Kidney (tissue), 14 donors: ENCODE results near the gene NT5C. TPM values are rescaled to one million over a fixed set of nuclear protein-coding genes. Genes with fewer than 3 reads are reported as not detected.
A peak's percentile ranks its signal among the peaks of the same experiment; 100 is the strongest.

Experiments
- DNase-seq, 5 donors: peaks; one replicate each; pipeline ENCODE4 v3.0.0-alpha.2; 2013 to 2020
- FAIRE-seq: peaks from 2 replicates; lab custom pipeline; 2012; peaks lifted over from hg19 to GRCh38; lab: Jason Lieb, UNC
- H3K27ac ChIP-seq, 2 donors: one replicate each; pipeline ENCODE4 v1.7.0; 2013; ENCODE audit warnings: low read depth in 2 of 2, low read length in 2 of 2, inconsistent platforms in 1 of 2
- H3K27me3 ChIP-seq: one replicate; pipeline ENCODE4 v1.7.1; 2013; ENCODE audit warnings: low read length, inconsistent platforms; ENCODE audit not compliant: control insufficient read depth, insufficient read depth
- H3K36me3 ChIP-seq, 3 donors: one replicate each; pipeline versions ENCODE4 v1.7.0 to v1.7.1; 2013; ENCODE audit warnings: low read length in 3 of 3, control low read depth in 1 of 3, inconsistent platforms in 1 of 3; ENCODE audit not compliant: insufficient read depth in 3 of 3, control insufficient read depth in 2 of 3
- H3K4me1 ChIP-seq, 3 donors: one replicate each; pipeline versions ENCODE4 v1.7.0 to v1.7.1; 2013; ENCODE audit warnings: low read length in 3 of 3, inconsistent platforms in 1 of 3, low read depth in 1 of 3; ENCODE audit not compliant: control insufficient read depth in 2 of 3, insufficient read depth in 2 of 3
- H3K4me3 ChIP-seq, 3 donors: one replicate each; pipeline versions ENCODE4 v1.7.0 to v1.8.1; 2013; ENCODE audit warnings: low read length in 3 of 3, control low read depth in 1 of 3, inconsistent platforms in 1 of 3
- H3K9ac ChIP-seq, 3 donors: one replicate each; pipeline versions ENCODE4 v1.7.0 to v1.7.1; 2013; ENCODE audit warnings: low read length in 3 of 3, control low read depth in 1 of 3, inconsistent platforms in 1 of 3
- H3K9me3 ChIP-seq, 3 donors: one replicate each; pipeline versions ENCODE4 v1.7.0 to v1.7.1; 2013; ENCODE audit warnings: low read length in 3 of 3, control low read depth in 1 of 3, inconsistent platforms in 1 of 3; ENCODE audit not compliant: control insufficient read depth in 2 of 3, insufficient read depth in 1 of 3
- intact Hi-C: fragments of 100-400 bp; cut with DNase I; formaldehyde crosslinking; loops from one replicate; pipeline ENCODE4 v1.11.1; 2022
- polyA plus RNA-seq: library from polyadenylated mRNA; stranded (reverse); fragments of 350-450 nt; fragmentation: Illumina TruSeq; extraction: RNeasy Lipid Tissue Mini Kit (QIAGEN cat#74804); gene quantifications from one replicate; pipeline ENCODE4 v1.2.3, GENCODE V29; 2014; ENCODE audit warnings: low read depth, low replicate concordance; ENCODE audit not compliant: insufficient read depth
- total RNA-seq: library from RNA; stranded (reverse); fragmentation: NEBNext Ultra II Directional; extraction: Animal tissue kit (Norgen Biotek cat#: 25700); gene quantifications from one replicate; pipeline ENCODE4 v1.2.1, GENCODE V29; 2021
- TF ChIP-seq, protein P1 (sequence below): IDR thresholded peaks from 3 replicates; pipeline ENCODE4 v1.5.1; 2012; ENCODE audit warnings: mild to moderate bottlenecking, moderate library complexity, borderline replicate concordance; ENCODE audit not compliant: insufficient read depth; ENCODE audit errors: extremely low read depth
- donor health status: control.
- donor health status: control.
- donor health status: control.
- donor health status: control.
- donor health status: control.
- donor health status: DM: yes; HTN: yes; CAD: no.
- donor health status: Normal renal cell carcinoma (clear cell type).

NT5C gene
- total and polyA plus RNA-seq, 2 donors from 2014 or later = 59.4 to 74.9 TPM

DNA sequence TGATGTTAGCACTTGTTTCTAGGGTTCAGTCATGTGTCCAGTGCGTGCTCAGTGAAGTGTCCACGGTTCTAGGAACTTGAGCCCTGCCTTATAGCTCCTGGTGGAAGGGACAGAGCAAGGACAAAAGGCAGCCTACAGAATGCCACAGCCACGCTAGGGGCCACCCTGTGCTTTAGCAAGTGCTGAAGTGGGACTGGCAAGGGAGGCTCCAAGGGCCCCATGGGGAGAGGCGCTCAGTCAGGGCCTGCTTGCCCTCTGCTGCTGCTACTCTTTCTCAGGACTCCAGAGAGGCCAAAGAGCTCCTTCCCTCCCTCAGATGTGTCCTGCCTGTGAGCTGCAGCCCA, 6.8 kb downstream of the NT5C start:
- intact Hi-C loops = no loop called here
- Histone ChIP-seq H3K4me3 (no peak overlapping the region), H3K9me3 (no peaks in the 10 kb centered on the region), H3K36me3 (peaks cover 2 to 4% (median 3%) of the 10 kb centered on the region in 3 donors), H3K27me3 (no peaks in the 10 kb centered on the region), H3K9ac (no peak overlapping the region), H3K4me1 (peaks cover 0 to 6% (median 0%) of the 10 kb centered on the region in 3 donors), H3K27ac (no peak overlapping the region)
- no peak for FAIRE-seq
- no peak for DNase-seq
- TF ChIP-seq, protein P1, sequence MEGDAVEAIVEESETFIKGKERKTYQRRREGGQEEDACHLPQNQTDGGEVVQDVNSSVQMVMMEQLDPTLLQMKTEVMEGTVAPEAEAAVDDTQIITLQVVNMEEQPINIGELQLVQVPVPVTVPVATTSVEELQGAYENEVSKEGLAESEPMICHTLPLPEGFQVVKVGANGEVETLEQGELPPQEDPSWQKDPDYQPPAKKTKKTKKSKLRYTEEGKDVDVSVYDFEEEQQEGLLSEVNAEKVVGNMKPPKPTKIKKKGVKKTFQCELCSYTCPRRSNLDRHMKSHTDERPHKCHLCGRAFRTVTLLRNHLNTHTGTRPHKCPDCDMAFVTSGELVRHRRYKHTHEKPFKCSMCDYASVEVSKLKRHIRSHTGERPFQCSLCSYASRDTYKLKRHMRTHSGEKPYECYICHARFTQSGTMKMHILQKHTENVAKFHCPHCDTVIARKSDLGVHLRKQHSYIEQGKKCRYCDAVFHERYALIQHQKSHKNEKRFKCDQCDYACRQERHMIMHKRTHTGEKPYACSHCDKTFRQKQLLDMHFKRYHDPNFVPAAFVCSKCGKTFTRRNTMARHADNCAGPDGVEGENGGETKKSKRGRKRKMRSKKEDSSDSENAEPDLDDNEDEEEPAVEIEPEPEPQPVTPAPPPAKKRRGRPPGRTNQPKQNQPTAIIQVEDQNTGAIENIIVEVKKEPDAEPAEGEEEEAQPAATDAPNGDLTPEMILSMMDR = no peak

DNA sequence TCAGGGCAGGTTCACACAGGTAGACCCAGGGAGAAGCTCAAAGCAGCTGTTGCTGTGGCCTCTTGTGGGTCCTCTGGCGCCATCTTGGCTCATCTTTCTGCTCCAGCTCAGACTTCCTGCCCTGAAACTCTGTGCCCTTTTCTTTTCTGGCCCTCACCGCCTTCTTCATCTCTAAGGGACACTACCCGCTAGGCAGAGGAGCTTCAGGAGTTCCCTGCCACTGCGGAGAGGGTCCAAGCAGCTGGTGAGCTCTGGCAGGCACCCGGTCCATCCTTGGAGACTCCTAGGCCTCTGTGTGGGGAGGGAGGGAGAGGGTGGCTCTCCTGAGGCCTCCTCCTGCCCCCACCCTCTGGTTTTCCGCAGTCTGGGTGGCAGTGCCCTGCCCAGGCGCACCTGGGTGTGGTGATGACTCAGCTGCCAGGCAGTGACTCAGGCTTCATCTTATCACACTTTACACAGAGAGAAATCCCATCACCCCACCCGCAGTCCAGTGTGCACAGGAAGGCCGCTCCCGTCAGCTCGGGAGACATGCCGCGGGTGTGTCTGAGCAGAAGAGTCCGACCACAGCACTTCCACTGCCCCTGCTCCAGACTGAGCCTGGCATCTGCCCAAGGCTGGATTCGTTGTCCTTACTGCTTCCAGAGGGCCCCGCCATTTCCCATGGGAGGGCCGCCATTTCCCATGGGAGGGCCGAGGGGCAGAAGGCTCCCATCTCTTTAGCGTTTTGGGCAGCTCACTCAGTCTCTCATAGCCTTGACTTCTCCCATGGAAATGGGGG, 7.3 kb downstream of the NT5C start:
- H3K9ac ChIP-seq = no peak overlapping the region
- DNase-seq (peak in 2 of 5 donors; percentile 26 to 92), FAIRE-seq (no peak)
- H3K4me3 ChIP-seq = no peak overlapping the region
- no peaks in the 10 kb centered on the region for H3K9me3 ChIP-seq
- H3K4me1 ChIP-seq = peaks cover 0 to 6% (median 0%) of the 10 kb centered on the region in 3 donors
- TF ChIP-seq, protein P1 = no peak
- peaks cover 2 to 4% (median 2%) of the 10 kb centered on the region in 3 donors for H3K36me3 ChIP-seq
- no peaks in the 10 kb centered on the region for H3K27me3 ChIP-seq
- H3K27ac ChIP-seq = peak overlapping the region in 1 of 2 donors; percentile 48
- intact Hi-C loops = no loop called here

DNA sequence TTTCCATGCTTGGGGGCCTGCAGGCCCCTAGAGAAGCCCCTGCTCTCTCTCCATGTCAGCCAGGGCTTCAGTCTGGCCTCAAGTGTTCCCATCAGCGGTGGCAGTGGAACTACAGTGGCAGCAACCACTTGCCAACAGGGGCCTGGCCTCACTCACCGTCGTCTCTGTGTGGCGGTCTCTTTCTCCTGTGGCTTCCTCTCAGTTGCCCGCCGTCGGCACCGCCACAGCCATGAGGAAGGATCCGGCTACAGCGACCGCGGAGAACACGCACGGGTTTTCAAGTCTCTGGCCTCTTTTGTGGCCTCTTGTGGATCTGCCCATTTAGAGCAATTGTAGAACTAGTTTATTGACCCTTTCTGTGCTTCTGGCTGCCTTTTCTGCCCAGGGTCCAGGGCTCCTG, 13.2 kb downstream of the NT5C start:
- Histone ChIP-seq H3K9me3 (no peaks in the 10 kb centered on the region), H3K4me1 (peaks cover 0 to 8% (median 0%) of the 10 kb centered on the region in 3 donors), H3K9ac (no peak overlapping the region), H3K27ac (no peak overlapping the region), H3K27me3 (no peaks in the 10 kb centered on the region), H3K4me3 (no peak overlapping the region), H3K36me3 (peaks cover 0 to 8% (median 2%) of the 10 kb centered on the region in 3 donors)
- TF ChIP-seq, protein P1 = no peak
- no peak for FAIRE-seq
- DNase-seq = no peak
- intact Hi-C loops = no loop called here
